Lower leg skin (tissue), 4 donors: ENCODE results near the gene ZNF44. TPM values are rescaled to one million over a fixed set of nuclear protein-coding genes. Genes with fewer than 3 reads are reported as not detected.

Experiments
- DNase-seq, 2 donors: peaks; one replicate each; pipeline ENCODE4 v3.0.0-alpha.2; 2019; ENCODE audit warnings: low spot score in 2 of 2
- H3K4me3 ChIP-seq: fragments of 200-600 bp; sonication (generic); 2 replicates; pipeline ENCODE4 v1.5.1; 2017; ENCODE audit warnings: mild to moderate bottlenecking, low read depth; ENCODE audit not compliant: poor library complexity, severe bottlenecking
- CTCF ChIP-seq, 3 donors: fragments of 450-650 bp; IDR thresholded peaks; one replicate each; pipeline ENCODE4 v1.5.1; 2016; ENCODE audit warnings: antibody characterized with exemption in 3 of 3, mild to moderate bottlenecking in 3 of 3, moderate library complexity in 2 of 3
- POLR2A ChIP-seq, 2 donors: fragments of 450-650 bp; IDR thresholded peaks; one replicate each; pipeline ENCODE4 v1.6.1; 2016 to 2017; ENCODE audit warnings: antibody characterized with exemption in 2 of 2, mild to moderate bottlenecking in 1 of 2, moderate library complexity in 1 of 2
- WGBS, 2 donors: methylation state at CpG; one replicate each; pipeline ENCODE4 v1.1.5; 2018; 5-methylcytosine and 5-hydroxymethylcytosine counted together
- intact Hi-C: fragments of 100-400 bp; cut with DNase I; formaldehyde crosslinking; loops from one replicate; pipeline ENCODE4 v1.15.0; 2023; ENCODE audit warnings: low total_unique reads
- total RNA-seq, 4 donors: library from RNA; depleted of rRNA; stranded (reverse); fragments of >200 nt; gene quantifications; one replicate each; pipeline ENCODE4 v1.1.0, GENCODE V29; 2016

Gene ZNF44
- total RNA-seq, 4 donors from 2014 or later, result 8.8 to 15.6 (median 13.0) TPM

DNA sequence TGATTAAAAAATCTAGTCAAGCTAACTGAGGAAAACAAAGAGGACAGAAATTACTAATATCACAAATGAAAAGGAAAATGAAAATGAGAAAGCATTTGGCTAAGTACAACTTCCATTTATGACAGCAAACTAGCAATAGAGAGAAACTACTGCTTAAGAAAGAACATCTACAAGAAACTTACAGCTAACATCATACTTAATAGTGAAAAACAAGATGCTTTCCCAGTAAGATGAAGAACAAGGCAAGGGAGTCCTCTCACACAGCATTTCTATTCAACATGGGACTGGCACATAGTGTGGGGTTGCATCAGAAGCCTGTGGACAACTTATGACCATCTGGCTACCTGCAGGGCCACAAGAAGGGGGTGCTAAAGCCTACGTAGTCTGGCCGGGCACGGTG, 39.3 kb downstream of the ZNF44 start:
- TF ChIP-seq POLR2A (IDR thresholded peaks at IDR 0.05) (no peak), CTCF (IDR thresholded peaks at IDR 0.05) (no peak)
- no peak for DNase-seq
- 78 to 89% methylated on average over 3 of the region's 3 CpGs for WGBS, 2 donors
- intact Hi-C loops, result no loop called here
- no peak overlapping the region for H3K4me3 ChIP-seq

DNA sequence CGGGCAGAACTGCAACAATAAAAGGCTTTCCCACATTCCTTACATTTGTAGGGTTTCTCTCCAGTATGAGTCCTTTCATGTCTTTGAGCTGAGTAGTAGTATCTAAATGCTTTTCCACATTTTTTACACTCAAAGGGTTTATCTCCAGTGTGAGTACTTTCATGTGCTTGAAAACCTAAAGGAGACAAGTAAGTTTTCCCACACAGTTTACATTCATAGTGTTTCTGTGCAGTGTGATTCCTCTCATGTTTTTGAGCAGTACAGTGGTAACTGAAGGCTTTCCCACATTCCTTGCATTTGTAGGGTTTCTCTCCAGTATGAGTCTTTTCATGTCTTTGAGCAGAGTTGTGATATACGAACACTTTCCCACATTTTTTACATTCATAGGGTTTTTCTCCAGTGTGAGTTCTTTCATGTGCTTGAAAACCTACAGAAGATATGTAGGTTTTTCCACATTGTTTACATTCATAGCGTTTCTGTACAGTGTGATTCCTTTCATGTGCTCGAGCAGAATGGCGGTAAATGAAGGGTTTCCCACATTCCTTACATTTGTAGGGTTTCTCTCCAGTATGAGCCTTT, 47.0 kb downstream of the ZNF44 start:
- WGBS, 2 donors, result 93 to 98% methylated on average over 5 of the region's 5 CpGs
- TF ChIP-seq POLR2A (IDR thresholded peaks at IDR 0.05), result no peak
- no peak for TF ChIP-seq CTCF (IDR thresholded peaks at IDR 0.05)
- no peak for DNase-seq
- intact Hi-C loops, result no loop called here
- H3K4me3 ChIP-seq, result no peak overlapping the region

GRCh38 chr19:12244370-12244769, 50.3 kb downstream of the ZNF44 start:
- 89 to 97% methylated on average over 2 of the region's 2 CpGs for WGBS, 2 donors
- TF ChIP-seq CTCF (IDR thresholded peaks at IDR 0.05), result no peak
- no peak for TF ChIP-seq POLR2A (IDR thresholded peaks at IDR 0.05)
- no peak for DNase-seq
- H3K4me3 ChIP-seq, result no peak overlapping the region
- intact Hi-C loops, result no loop called here

- DNase-seq, result no peak
- WGBS, 2 donors, result 94% methylated on average over 25 to 34 of the region's 37 CpGs
- TF ChIP-seq CTCF (IDR thresholded peaks at IDR 0.05) (no peak), POLR2A (IDR thresholded peaks at IDR 0.05) (no peak)
- intact Hi-C loops, result no loop called here
- H3K4me3 ChIP-seq, result no peak overlapping the region
These were observed 57.4 kb downstream of the ZNF44 start for GRCh38 chr19:12237143-12237839.

DNA sequence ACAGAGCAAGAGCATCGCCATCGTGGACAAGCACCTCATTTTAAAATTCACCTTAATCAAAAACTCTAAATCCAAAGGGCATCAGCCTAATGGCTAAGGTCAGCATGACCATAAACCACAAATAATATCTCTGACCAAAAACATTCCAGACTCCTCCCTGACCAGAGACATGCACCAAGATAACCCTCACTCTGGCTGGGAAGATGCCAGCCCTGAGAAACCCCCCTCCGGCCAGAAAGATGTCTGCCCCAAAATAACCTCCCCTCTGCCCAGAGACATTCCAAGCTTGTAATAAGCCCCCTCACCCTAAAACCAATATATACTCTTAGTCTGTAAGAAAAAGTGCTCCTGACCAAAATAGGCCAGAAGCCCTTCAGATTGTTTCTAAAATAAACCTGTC, 61.7 kb downstream of the ZNF44 start:
- WGBS, 2 donors, result 96 to 98% methylated on average over 3 of the region's 3 CpGs
- DNase-seq, result no peak
- intact Hi-C loops, result no loop called here
- TF ChIP-seq CTCF (IDR thresholded peaks at IDR 0.05) (no peak), POLR2A (IDR thresholded peaks at IDR 0.05) (no peak)
- no peak overlapping the region for H3K4me3 ChIP-seq
